Dedifferentiated amniotic fluid mesenchymal stem cell (primary cell): ENCODE results near the gene WASHC2C.
"Not testable (repeated sequence)": the region's sequence is repeated elsewhere in the genome, so short reads cannot be mapped to it uniquely, and the experiment has no call there.

ENCODE experiments used
- DNase-seq: peaks from one replicate; pipeline ENCODE4 v3.0.0-alpha.2; 2016; ENCODE audit errors: extremely low spot score

The WASHC2C gene

GRCh38 chr10:45771757-45772461 lies 44.8 kb downstream of the WASHC2C start:
- DNase-seq: not testable (repeated sequence)

DNA sequence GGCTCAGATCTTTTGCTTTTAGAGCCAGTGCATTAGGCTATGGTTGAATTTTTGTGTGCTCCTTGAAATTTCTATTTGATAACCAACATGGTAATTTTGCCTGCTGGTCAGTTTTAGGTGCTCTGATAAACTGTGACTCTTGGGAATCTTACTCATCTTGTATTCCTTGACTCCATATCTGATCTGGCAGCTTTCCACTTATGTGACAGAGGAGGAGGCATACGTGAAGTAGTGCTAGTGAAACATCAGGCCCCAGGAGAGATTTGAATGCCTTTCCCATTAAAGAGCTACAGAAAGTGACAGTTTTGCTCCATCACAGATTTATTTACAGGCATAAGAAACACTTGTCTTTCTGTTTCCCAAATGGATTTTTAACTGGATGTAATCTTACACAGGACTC lies 59.2 kb downstream of the WASHC2C start:
- not testable (repeated sequence) for DNase-seq

DNA sequence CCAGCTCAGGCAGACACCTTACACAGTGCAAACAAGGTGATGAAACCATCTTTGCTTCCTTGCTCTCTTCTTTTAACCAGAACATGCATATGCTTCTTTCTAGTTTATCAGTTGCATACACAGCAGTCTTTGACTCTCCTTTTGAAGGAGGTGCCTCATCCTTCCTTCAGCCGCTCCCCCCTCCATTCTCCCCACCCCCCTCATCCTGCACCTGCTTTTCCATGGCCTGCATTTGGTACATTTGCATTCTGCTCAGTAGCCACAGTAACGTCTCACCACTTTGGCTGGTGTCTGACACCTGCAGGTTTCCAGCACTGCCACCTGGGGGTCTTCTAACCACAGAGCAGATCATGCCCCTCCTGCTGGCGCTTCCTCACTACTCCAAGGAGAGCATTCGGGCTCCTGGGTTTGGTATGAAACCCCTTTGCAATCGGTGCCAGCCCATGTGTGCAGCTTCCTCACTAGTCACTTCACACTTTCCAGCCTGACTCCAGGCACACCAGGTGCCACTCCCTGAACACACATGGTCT lies 60.2 kb downstream of the WASHC2C start:
- not testable (repeated sequence) for DNase-seq

DNA sequence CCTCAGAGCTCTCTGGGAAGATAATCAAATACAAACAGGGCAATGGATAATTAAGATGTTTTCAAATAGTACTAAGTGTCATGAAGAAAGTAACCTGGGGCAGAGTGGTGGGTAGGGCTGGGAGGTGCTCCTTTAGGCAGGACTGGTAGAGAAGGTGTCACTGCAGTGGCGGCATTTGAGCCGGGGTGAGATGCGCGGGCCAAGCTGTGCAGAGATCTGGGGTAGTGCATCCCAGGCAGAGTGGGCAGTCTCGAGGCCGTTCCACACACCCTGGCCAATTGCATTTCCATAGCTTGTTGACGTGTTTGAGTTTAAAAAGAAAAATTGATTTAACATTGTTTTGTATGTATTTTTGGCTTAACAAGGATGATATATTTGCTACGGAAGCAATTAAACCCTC lies 62.9 kb downstream of the WASHC2C start:
- not testable (repeated sequence) for DNase-seq

GRCh38 chr10:45790694-45791426 lies 63.8 kb downstream of the WASHC2C start:
- not testable (repeated sequence) for DNase-seq

DNA sequence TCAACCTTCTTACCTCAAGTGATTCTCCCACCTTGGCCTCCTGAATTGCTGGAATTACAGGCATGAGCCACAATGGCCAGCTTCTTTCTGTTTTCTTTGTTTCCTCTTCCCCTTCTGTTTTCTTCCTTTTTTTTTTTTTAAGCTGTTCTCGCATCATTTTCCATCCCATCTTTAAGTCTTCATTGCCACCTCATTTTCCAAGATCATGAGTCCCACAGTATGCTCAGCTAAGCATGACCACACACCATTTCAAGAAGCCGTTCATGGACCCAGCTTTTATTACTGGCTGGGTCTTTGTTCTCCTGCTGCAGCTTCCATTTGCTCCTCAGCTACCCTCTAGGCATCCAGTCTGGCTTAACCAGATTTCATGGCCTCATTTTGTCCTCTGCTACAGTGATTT lies 67.7 kb downstream of the WASHC2C start:
- not testable (repeated sequence) for DNase-seq

GRCh38 chr10:45803060-45804010 lies 76.3 kb downstream of the WASHC2C start:
- DNase-seq: not testable (repeated sequence)

- DNase-seq: not testable (repeated sequence)
Measured at GRCh38 chr10:45804996-45805395, 77.9 kb downstream of the WASHC2C start.

DNA sequence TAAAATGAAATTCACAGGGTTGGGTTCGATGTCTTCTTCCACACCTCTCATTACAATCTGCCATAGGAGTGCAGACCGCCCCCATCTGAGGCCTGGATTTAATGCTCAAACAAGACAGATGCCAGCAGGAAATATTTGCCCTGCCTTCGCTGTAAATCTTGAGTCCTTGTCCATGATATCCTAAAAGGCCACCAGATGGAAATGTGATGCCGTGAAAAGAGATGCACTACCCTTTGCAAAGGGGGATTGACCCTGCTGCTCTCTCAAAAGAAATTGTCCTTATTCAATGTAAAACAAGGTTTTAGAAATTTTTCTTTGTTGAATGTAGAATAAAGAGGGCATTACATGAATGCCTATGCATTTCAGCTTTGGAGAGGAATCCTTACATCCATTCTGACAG lies 82.8 kb downstream of the WASHC2C start:
- no peak for DNase-seq

GRCh38 chr10:45811075-45811474 lies 84.0 kb downstream of the WASHC2C start:
- no peak for DNase-seq

GRCh38 chr10:45812959-45813358 lies 85.9 kb downstream of the WASHC2C start:
- DNase-seq: not testable (repeated sequence)

DNA sequence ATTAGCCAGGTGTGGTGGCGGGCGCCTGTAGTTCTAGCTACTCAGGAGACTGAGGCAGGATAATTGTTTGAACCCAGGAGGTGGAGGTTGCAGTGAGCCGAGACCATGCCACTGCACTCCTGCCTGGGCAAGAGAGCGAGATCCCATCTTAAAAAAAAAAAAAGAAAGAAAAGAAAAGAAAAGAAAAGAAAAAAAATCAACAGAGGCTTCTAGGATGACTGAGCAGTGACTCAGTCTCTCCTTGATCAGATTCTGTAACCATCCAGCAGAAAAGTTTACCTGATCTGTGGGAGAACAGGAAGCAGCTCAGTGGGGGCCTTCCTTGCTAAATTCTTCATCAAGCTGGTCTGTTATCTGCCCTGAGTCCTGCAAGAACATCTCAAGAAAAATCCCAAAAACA lies 87.1 kb downstream of the WASHC2C start:
- not testable (repeated sequence) for DNase-seq

GRCh38 chr10:45817130-45817859 lies 90.2 kb downstream of the WASHC2C start:
- DNase-seq: no peak

DNA sequence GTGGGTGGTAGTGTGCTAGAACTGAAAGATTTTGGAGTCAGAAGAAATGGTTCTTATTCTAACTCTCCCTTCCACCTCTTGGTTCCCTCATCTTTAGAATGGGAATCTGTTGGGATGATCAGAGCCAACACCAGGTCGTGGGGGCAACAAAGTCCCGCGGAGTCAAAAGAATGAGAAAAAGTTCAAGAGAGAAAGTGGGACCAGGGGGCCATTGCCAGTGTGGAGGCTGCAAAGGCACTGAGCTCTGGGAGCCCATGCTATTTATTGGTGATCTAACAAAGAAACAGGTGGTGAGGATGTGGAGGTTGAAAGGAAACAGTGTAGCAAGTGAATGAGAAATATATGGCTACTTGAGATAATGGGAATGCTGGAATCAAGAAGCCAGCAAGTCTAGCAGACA lies 90.8 kb downstream of the WASHC2C start:
- no peak for DNase-seq

DNA sequence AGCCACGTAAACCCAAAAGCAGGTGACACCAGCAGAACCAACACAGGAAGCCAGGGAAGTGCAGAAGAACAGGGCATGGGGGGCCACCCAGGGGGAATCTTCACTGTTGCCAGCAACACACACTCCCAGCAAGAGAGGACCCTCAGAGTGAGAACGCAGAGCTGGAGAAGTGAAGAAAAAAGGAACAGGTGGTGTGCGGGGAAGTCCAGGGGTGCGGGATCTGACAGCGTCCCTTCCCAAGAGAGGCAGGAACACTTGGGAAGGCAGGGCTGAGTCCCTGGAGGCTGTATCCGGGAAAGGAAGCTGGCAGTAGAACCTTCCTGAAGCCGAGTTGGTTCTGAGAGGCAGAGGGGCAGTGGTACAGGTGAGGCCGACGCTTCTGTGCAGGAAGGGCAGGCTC lies 92.5 kb downstream of the WASHC2C start:
- no peak for DNase-seq

DNA sequence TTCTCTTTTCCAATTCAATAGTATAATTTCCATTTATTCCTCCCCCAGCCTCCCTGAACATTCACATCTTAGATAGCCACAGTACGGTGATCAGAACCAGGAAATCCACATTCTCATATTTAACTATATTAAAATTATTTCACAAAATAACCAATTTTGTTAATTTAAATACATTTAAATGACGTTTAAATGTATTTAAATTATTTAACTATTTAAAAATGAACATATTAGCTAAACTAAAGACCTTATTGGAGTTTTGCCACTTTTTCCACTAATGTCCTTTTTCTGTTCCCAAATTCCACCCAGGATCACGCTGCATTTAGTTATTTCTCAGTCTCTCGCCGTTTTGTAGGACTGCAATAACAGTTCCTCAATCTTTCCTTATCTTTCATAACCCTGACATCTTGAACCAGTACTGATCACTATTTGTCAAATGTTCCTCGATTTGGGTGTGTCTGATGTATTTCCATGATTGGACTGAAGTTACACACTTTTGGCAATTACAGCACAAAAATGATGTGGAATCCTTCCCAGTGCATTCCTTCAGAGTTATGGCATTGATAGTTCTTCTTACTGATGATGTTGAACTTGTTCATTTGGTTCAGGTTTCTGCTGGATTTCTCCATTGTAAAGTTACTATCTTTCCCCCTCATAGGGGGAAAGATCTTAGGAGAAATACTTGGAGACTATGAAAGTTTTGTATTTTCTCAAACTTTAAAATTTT lies 93.2 kb downstream of the WASHC2C start:
- not testable (repeated sequence) for DNase-seq

DNA sequence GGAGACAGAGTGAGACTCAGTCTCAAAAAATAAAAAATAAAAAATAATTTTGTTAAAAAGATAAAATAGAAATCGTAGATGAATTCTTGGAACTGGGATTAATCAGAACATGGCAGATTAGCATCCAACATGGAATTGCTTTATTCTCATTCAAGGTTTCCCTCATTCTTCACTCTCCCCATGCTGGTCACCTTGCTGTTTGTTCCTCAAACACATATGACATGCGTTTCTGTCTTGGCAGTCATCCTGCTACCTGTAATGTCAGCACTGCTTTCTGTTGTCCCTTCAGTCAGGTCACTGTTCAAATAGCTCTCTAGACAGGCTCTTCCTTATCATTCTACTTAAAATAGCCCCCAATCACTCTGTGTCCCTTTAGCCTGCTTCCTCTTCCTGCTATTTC lies 95.9 kb downstream of the WASHC2C start:
- DNase-seq: not testable (repeated sequence)
